ENCODE data around the gene MAG.
"Not testable (repeated sequence)": the region's sequence is repeated elsewhere in the genome, so short reads cannot be mapped to it uniquely, and the experiment has no call there.

The MAG gene

GRCh38 chr19:35284153-35285094, 7.5 kb upstream of the MAG start:
- no peak for DNase-seq

GRCh38 chr19:35285095-35285449, 6.9 kb upstream of the MAG start:
- DNase-seq = no peak

- DNase-seq = not testable (repeated sequence)
Measured at GRCh38 chr19:35285465-35285864, 6.5 kb upstream of the MAG start.

- DNase-seq = not testable (repeated sequence)
Measured at GRCh38 chr19:35286101-35286500, 5.9 kb upstream of the MAG start.

GRCh38 chr19:35287713-35288112, 4.2 kb upstream of the MAG start:
- no peak for DNase-seq

- no peak for DNase-seq
Measured at GRCh38 chr19:35288331-35288730, 3.6 kb upstream of the MAG start.

- no peak for DNase-seq
Measured at GRCh38 chr19:35288906-35289305, 3.1 kb upstream of the MAG start.

- no peak for DNase-seq
Measured at GRCh38 chr19:35290381-35291127, 1.4 kb upstream of the MAG start.

GRCh38 chr19:35291259-35291658, 702 bp upstream of the MAG start:
- no peak for DNase-seq

GRCh38 chr19:35292421-35293362, 731 bp downstream of the MAG start:
- DNase-seq = no peak

- no peak for DNase-seq
Measured at GRCh38 chr19:35293363-35293739, 1.4 kb downstream of the MAG start.

- DNase-seq = no peak
Measured at GRCh38 chr19:35293808-35294207, 1.8 kb downstream of the MAG start.

- DNase-seq = no peak
Measured at GRCh38 chr19:35294328-35294727, 2.4 kb downstream of the MAG start.

GRCh38 chr19:35294859-35295791, 3.2 kb downstream of the MAG start:
- no peak for DNase-seq

GRCh38 chr19:35295792-35296462, 4.0 kb downstream of the MAG start:
- no peak for DNase-seq

GRCh38 chr19:35296644-35297514, 4.9 kb downstream of the MAG start:
- DNase-seq = no peak

GRCh38 chr19:35297515-35297848, 5.5 kb downstream of the MAG start:
- no peak for DNase-seq

GRCh38 chr19:35297922-35298321, 6.0 kb downstream of the MAG start:
- DNase-seq = no peak

GRCh38 chr19:35298561-35298972, 6.6 kb downstream of the MAG start:
- DNase-seq = no peak

Data from NCI-H2081 (cell line).